Rectal smooth muscle tissue (tissue), 1 donor: ENCODE results near the gene ZNF483.
"Not testable (repeated sequence)": the region's sequence is repeated elsewhere in the genome, so short reads cannot be mapped to it uniquely, and the experiment has no call there.

ENCODE experiments used
- H3K27ac ChIP-seq: one replicate; pipeline ENCODE4 v1.7.0; 2013; ENCODE audit warnings: low read depth, low read length, inconsistent platforms
- H3K27me3 ChIP-seq: one replicate; pipeline ENCODE4 v1.7.0; 2013; ENCODE audit warnings: low read length; ENCODE audit not compliant: control insufficient read depth, insufficient read depth
- H3K36me3 ChIP-seq: one replicate; pipeline ENCODE4 v1.7.0; 2013; ENCODE audit warnings: low read length; ENCODE audit not compliant: control insufficient read depth, insufficient read depth
- H3K4me1 ChIP-seq: one replicate; pipeline ENCODE4 v1.7.0; 2013; ENCODE audit warnings: low read length; ENCODE audit not compliant: control insufficient read depth, insufficient read depth
- H3K4me3 ChIP-seq: one replicate; pipeline ENCODE4 v1.7.0; 2013; ENCODE audit warnings: low read length
- H3K9ac ChIP-seq: one replicate; pipeline ENCODE4 v1.7.0; 2013; ENCODE audit warnings: low read length

ZNF483 gene

DNA sequence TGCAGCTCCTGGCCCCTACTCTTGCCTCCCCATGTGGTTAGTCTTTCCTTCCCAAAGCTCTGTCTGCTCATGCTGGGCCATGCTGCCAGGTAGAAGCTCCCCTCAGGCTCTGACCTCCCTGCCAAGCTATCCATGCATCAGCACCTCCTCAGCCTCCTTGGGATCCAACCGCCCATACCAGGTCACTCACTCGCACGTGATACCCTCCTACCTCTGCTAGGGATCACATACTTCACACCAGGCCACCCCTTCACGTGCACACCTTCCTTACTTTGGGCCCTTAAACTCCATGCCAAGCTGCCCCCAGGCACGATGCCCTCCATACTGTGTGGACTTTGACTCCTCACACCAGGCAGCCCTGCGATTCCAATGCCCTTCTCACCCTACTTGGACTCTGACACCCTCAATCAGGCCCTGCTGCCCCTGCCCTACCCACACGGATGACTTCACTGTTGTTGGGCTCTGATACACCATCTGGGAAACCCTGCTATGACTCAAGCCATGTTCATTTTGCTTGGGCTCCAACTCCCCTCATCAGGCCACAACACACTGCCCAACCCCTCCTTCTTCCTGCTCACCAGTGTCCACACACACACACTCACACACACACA, 34.1 kb downstream of the ZNF483 start:
- Histone ChIP-seq H3K27ac (no peak overlapping the region), H3K4me1 (no peaks in the 10 kb centered on the region), H3K36me3 (peaks cover 4% of the 10 kb centered on the region), H3K4me3 (no peak overlapping the region), H3K9ac (no peak overlapping the region), H3K27me3 (no peaks in the 10 kb centered on the region)

DNA sequence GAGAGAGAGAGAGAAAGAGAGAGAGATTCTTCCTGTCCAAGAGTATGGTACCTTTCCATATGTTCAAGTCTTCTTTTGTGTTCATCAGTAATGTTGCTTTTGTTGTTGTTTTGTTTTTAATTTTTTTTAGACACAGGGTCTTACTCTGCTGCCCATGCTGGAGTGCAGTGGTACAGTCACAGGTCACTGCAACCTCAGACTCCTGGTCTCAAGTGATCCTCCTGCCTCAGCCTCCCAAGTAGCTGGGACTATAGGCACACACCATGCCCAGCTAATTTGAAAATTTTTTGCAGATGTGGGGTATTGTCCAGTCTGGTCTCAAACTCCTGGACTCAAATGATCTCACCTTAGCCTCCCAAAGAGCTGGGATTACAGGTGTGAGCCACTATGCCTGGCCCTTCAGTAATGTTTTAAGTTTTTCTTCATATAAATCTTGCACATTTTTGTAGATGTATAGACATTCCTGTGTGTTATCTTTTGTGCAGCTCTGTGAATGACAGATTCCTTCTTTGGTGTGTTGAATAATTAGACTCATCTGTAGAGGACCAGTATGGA, 36.3 kb downstream of the ZNF483 start:
- H3K9ac ChIP-seq: no peak overlapping the region
- no peaks in the 10 kb centered on the region for H3K4me1 ChIP-seq
- peaks cover 7% of the 10 kb centered on the region for H3K36me3 ChIP-seq
- H3K4me3 ChIP-seq: no peak overlapping the region
- no peak overlapping the region for H3K27ac ChIP-seq
- no peaks in the 10 kb centered on the region for H3K27me3 ChIP-seq

DNA sequence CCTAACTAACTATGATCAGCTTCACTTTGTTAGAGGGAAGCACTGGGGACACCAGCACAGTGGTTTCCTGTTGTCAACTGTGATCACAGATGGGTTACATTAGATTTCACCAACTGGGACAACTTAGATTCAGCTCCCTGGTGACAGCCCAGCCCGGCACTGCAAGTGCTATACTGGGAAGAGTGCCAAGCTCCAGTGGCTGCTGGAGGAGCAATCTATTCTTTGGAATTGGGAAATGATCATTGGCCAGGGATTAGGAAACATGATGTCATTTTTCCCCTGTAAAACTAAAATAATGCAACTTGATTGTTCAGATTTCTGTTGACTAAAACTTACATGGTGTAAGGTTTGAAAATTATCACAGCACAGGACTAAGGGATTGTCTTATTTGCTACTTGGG, 41.3 kb downstream of the ZNF483 start:
- Histone ChIP-seq H3K4me3 (no peak overlapping the region), H3K27me3 (no peaks in the 10 kb centered on the region), H3K27ac (no peak overlapping the region), H3K36me3 (peaks cover 35% of the 10 kb centered on the region), H3K4me1 (no peaks in the 10 kb centered on the region), H3K9ac (no peak overlapping the region)

DNA sequence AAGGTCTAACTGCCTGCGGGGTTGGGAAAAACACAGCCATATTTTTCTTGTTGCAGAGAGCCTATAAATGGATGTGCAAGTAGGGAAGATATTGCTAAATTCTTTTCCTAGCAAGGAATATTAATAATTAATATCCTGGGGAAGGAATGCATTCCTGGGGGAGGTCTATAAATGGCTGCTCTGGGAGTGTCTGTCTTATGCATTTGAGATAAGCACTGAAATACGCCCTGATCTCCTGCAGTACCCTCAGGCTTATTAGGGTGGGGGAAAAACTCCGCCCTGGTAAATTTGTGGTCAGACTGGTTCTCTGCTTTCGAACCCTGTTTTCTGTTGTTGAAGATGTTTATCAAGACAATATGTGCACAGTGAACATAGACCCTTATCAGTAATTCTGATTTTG, 43.1 kb downstream of the ZNF483 start:
- H3K4me3 ChIP-seq, H3K9ac ChIP-seq, H3K27ac ChIP-seq, H3K27me3 ChIP-seq, H3K4me1 ChIP-seq: not testable (repeated sequence)
- H3K36me3 ChIP-seq: peaks cover 43% of the 10 kb centered on the region

DNA sequence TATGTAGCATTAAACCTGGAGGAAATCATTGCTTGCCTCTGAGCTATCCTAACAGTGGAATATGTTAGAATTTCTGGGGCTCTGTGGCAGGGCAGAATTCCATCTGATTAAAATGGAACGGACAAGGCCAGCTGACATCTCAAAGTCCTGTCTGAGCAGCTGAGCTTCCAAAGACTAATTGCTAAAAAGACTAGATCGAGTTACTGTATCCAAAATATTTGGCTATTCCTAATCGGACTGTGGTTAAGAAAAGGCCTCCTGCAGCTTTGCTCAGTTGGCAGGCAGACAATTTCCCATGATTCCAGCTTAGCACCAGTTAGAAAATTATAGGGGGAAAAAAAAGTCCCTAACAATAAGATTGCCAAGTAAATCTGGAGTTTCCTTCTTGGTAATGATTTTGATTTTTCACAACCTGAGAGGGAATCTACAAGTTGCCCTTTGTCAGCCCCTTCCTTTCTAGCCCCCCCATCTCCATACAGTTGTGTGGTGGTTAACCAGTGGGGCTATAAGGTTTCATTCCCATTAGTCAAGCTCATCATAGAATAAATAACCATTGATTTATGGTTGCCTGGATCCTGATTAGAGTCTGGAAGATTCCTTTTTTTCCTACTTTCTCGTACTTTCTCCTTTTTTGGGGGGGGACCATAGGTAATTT, 48.1 kb downstream of the ZNF483 start:
- no peaks in the 10 kb centered on the region for H3K27me3 ChIP-seq
- no peaks in the 10 kb centered on the region for H3K4me1 ChIP-seq
- peaks cover 45% of the 10 kb centered on the region for H3K36me3 ChIP-seq
- no peak overlapping the region for H3K4me3 ChIP-seq
- H3K27ac ChIP-seq: no peak overlapping the region
- H3K9ac ChIP-seq: no peak overlapping the region

DNA sequence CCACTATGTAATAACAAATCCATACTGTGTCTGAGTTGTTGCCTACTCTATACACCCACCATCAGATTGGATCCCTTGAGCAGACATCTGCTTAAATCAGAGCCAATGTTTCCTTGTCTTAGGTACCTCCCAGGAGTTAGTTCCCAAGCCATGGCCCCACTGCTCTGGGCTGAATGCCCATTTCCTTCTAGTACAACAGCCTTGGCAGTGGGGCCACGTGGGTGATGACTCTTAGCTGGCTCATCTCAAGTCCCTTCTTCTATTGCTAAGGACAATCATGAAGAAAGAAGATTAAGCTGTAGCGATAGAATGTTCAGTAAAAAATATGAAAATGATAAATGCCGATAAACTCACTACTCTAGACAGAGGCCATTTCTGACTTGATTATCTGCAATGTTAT, 57.9 kb downstream of the ZNF483 start:
- no peak overlapping the region for H3K27ac ChIP-seq
- H3K9ac ChIP-seq: no peak overlapping the region
- no peaks in the 10 kb centered on the region for H3K4me1 ChIP-seq
- no peaks in the 10 kb centered on the region for H3K27me3 ChIP-seq
- peaks cover 29% of the 10 kb centered on the region for H3K36me3 ChIP-seq
- H3K4me3 ChIP-seq: no peak overlapping the region

DNA sequence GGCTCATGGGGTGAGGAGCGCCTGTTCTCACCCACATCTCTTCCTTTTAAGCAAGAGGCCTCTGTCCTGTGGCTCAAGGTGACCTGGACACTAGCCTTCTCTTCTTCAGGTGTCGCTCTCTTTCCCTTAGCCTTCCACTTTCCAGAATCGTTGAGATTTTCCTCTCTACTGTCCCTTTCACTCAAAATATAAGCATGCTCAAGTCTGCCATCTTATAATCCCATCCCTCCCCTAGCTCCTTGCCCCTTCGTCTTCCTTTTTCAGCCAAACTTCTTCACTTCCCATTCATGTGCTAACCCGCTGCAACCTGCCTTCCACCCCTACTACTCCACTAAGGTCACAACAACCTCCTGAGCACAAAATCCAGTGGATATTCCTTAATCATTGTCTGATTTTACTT, 61.4 kb downstream of the ZNF483 start:
- no peak overlapping the region for H3K4me3 ChIP-seq
- no peak overlapping the region for H3K27ac ChIP-seq
- no peaks in the 10 kb centered on the region for H3K4me1 ChIP-seq
- no peaks in the 10 kb centered on the region for H3K27me3 ChIP-seq
- H3K9ac ChIP-seq: no peak overlapping the region
- H3K36me3 ChIP-seq: peaks cover 20% of the 10 kb centered on the region

DNA sequence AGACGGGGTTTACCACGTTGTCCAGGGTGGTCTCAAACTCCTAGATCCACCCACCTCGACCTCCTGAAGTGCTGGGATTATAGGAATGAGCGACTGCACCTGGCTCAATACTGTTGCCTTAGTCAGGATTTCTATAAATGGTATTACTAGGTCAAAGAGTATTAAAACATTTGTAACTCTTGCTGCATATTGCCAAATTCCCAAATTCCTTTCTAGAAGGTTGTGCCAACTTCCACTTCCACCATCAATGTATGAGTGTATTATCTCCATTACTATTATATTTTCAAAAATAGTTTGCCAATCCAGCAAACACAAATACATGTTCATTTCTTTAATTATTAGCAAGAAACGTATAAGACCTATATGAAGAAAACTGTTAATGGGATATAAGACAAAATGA, 63.9 kb downstream of the ZNF483 start:
- no peaks in the 10 kb centered on the region for H3K4me1 ChIP-seq
- no peak overlapping the region for H3K27ac ChIP-seq
- H3K36me3 ChIP-seq: peaks cover 8% of the 10 kb centered on the region
- no peaks in the 10 kb centered on the region for H3K27me3 ChIP-seq
- no peak overlapping the region for H3K4me3 ChIP-seq
- no peak overlapping the region for H3K9ac ChIP-seq

DNA sequence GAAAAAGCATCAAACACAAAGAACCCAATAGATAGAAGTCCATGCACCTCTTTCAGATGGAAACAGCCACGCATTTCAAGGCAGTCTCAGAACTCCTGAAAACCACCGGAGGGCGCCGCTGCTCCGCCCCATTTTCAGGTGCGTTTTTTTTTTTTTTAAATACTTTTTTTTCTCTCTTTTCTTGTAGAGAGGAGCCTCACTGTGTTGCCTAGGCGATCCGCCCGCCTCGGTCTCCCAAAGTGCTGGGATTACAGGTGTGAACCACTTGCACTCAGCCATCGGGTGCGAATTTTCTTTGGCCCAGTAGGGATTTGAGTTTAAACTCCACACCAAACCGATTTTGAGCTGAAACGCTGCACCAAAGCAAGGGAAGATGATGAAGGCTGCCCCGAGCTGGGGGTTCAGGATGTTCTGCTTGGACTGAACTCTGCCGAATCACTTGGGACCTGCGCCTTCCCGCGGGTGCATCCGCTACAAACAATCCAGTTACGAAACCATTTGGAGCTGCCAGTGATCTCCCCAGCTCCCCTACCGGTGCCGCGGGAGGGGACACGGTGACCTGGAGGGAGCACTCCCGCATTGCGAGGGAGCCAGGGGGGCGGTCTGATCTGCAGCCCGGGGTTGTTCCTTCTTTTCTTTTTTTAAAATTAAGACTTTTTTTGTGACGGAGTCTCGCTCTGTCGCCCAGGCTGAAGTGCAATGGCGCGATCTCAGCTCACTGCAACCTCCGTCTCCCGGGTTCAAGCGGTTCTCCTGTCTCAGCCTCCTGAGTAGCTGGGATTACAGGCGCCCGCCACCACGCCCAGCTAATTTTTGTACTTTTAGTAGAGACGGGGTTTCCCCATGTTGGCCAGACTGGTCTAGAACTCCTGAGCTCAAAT, 73.1 kb downstream of the ZNF483 start:
- Histone ChIP-seq H3K9ac (peak overlapping the region; percentile 57), H3K27ac (peak overlapping the region; percentile 66), H3K4me3 (peak overlapping the region; percentile 83), H3K4me1 (no peaks in the 10 kb centered on the region), H3K27me3 (no peaks in the 10 kb centered on the region), H3K36me3 (peaks cover 3% of the 10 kb centered on the region)

DNA sequence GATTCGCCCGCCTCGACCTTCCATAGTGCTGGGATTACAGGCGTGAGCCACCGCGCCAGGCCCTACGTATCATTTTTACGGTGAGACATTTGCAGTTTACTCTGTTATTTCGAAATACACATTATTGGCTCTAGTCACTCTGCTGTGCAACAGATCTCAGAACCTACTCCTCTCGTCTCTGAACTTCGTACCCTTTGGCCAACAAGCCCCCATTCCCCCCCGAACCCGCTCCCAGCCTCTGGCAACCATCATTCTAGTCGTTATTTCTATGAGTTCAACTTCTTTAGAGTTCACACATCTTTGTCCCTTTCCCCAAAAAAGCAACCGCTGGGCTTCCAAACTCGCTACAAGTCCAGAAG, 73.7 kb downstream of the ZNF483 start:
- peak overlapping the region; percentile 83 for H3K4me3 ChIP-seq
- no peaks in the 10 kb centered on the region for H3K4me1 ChIP-seq
- H3K27ac ChIP-seq: peak overlapping the region; percentile 77
- H3K36me3 ChIP-seq: peaks cover 3% of the 10 kb centered on the region
- H3K27me3 ChIP-seq: no peaks in the 10 kb centered on the region
- H3K9ac ChIP-seq: no peak overlapping the region

DNA sequence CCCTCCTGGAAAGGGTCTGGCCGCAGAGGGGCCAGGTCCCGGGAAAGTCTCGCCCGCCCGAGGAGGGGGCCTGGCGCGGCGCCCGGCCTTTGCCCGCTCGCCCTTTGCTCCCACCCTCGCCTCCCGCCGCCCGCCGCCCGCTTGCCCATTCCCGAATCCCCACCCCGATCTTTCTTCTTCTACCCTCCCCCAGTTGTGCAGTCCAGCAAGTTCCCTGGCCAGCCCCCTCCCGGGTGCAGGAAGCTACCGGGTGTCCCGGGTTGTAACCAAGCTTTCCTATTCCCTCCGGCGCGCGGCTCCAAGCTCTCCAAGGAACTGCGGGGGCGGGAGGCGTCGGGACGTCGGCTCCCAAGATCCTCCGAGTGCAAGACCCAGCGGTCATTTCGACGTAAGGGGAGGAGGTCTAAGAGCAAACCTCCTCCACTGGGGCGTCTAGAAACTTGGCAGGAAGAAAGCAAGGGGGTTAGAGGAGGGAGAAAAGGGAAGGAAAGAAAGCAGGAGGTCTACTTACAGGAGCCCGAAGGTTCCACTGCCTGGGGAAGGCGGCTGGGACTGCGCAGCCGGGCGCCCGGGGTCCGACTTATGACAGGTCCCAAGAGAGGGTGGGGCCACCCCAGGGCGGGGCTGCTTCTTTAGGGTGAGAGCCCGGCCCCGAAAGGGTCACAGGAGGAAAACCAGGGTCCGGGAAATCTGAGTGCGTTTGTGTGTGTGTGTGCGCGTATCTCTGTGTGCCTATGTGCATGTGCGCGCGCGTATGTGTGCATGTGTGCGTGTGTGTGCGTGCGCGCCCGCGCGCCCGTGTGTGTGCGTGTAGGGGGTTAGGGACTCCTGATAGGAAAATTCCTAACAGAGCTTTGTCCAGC, 74.3 kb downstream of the ZNF483 start, which contains the start of gene PTGR1:
Gene PTGR1, minus strand, starts transcription at position 556 of the 863 bp plus-strand sequence. CDS start 2,225 bp downstream, outside the sequence.
- H3K36me3 ChIP-seq: peaks cover 3% of the 10 kb centered on the region
- H3K9ac ChIP-seq: peak within 1 kb of the TSS; percentile 17
- no peaks in the 10 kb centered on the region for H3K27me3 ChIP-seq
- H3K27ac ChIP-seq: peak within 1 kb of the TSS; percentile 77
- peak within 1 kb of the TSS; percentile 83 for H3K4me3 ChIP-seq
- H3K4me1 ChIP-seq: no peaks in the 10 kb centered on the region

DNA sequence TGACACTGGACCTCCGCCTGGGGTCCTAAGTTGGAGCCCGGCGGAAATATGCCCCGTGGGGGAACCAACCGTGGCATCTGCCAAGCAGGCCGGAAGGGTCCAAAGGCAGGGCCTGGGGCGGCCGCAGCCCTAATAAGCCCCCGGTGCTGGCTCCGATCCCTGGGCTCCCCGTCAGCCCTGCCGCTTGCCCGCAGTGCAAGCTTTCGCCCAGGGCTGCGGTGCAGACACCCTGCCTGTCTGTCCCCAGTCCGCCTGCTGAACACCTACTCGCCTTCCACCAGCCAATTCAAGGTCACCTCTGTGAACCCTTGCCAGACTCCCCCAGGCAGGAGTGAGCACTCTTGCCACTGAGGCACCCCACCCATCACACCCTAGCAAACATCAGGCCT, 75.0 kb downstream of the ZNF483 start:
- Histone ChIP-seq H3K36me3 (peaks cover 3% of the 10 kb centered on the region), H3K27ac (peak overlapping the region; percentile 77), H3K27me3 (no peaks in the 10 kb centered on the region), H3K4me3 (peak overlapping the region; percentile 83), H3K9ac (peak overlapping the region; percentile 17), H3K4me1 (no peaks in the 10 kb centered on the region)
